Neural progenitor cell (in vitro differentiated cells): ENCODE results near the gene TCP11. TPM values are rescaled to one million over a fixed set of nuclear protein-coding genes. Genes with fewer than 3 reads are reported as not detected.

Source experiments
- DNase-seq: peaks from one replicate; pipeline ENCODE4 v3.0.0-alpha.2; 2016; ENCODE audit warnings: low spot score
- H2AFZ ChIP-seq: fragments of 200-600 bp; sonication (generic); replicated peaks from 2 replicates; pipeline ENCODE4 v1.6.1; 2016; ENCODE audit warnings: antibody characterized with exemption
- H3F3A ChIP-seq: fragments of 200-600 bp; sonication (generic); 2 replicates; pipeline ENCODE4 v1.6.1; 2016; ENCODE audit warnings: antibody characterized with exemption, low read depth
- H3K27ac ChIP-seq: fragments of 200-600 bp; sonication (generic); 2 replicates; pipeline ENCODE4 v1.5.1; 2016; ENCODE audit warnings: mild to moderate bottlenecking
- H3K27me3 ChIP-seq: fragments of 200-600 bp; sonication (generic); 2 replicates; pipeline ENCODE4 v1.6.1; 2016; ENCODE audit warnings: mild to moderate bottlenecking, moderate library complexity
- H3K36me3 ChIP-seq: fragments of 200-600 bp; sonication (generic); 2 replicates; pipeline ENCODE4 v1.5.1; 2016
- H3K4me1 ChIP-seq: fragments of 200-600 bp; sonication (generic); 2 replicates; pipeline ENCODE4 v1.6.1; 2016; ENCODE audit warnings: mixed run types
- H3K4me2 ChIP-seq: fragments of 200-600 bp; sonication (generic); 2 replicates; pipeline ENCODE4 v1.6.1; 2016
- H3K4me3 ChIP-seq: fragments of 200-600 bp; sonication (generic); 2 replicates; pipeline ENCODE4 v1.5.1; 2016
- H3K79me2 ChIP-seq: fragments of 200-600 bp; sonication (generic); 2 replicates; pipeline ENCODE4 v1.6.1; 2016; ENCODE audit warnings: low read depth
- H3K9ac ChIP-seq: fragments of 200-600 bp; sonication (generic); 2 replicates; pipeline ENCODE4 v1.6.1; 2016
- H3K9me3 ChIP-seq: fragments of 200-600 bp; sonication (generic); 2 replicates; pipeline ENCODE4 v1.5.1; 2016; ENCODE audit warnings: low read depth
- H4K20me1 ChIP-seq: fragments of 200-600 bp; sonication (generic); 2 replicates; pipeline ENCODE4 v1.6.1; 2016; ENCODE audit warnings: low read depth
- H3K27ac Mint-ChIP-seq: 3 replicates; pipeline ENCODE4 v1.8.0; 2021; ENCODE audit warnings: mixed read lengths
- H3K27me3 Mint-ChIP-seq: 2 replicates; pipeline ENCODE4 v1.8.0; 2022; ENCODE audit warnings: low read depth, mild to moderate bottlenecking, inconsistent platforms, moderate library complexity, mixed read lengths; ENCODE audit not compliant: insufficient read depth
- H3K36me3 Mint-ChIP-seq: 3 replicates; pipeline ENCODE4 v1.8.0; 2021; ENCODE audit warnings: mixed read lengths
- H3K4me1 Mint-ChIP-seq: 3 replicates; pipeline ENCODE4 v1.8.0; 2021; ENCODE audit warnings: mixed read lengths
- H3K4me3 Mint-ChIP-seq: 3 replicates; pipeline ENCODE4 v1.8.0; 2021; ENCODE audit warnings: mild to moderate bottlenecking, moderate library complexity, mixed read lengths
- H3K9me3 Mint-ChIP-seq: 3 replicates; pipeline ENCODE4 v1.8.0; 2020; ENCODE audit warnings: mixed read lengths
- CTCF ChIP-seq: fragments of 200-600 bp; sonication (generic); IDR thresholded peaks from 2 replicates; pipeline ENCODE4 v1.5.1; 2017; ENCODE audit warnings: antibody characterized with exemption, mild to moderate bottlenecking
- EZH2 ChIP-seq: fragments of 200-600 bp; sonication (generic); IDR thresholded peaks from 2 replicates; pipeline ENCODE4 v1.6.1; 2017; ENCODE audit warnings: antibody characterized with exemption, mild to moderate bottlenecking, moderate library complexity
- EZH2phosphoT487 ChIP-seq: fragments of 200-600 bp; sonication (generic); IDR thresholded peaks from 2 replicates; pipeline ENCODE4 v1.6.1; 2017; ENCODE audit warnings: antibody characterized with exemption
- small RNA-seq: library from RNA; depleted of rRNA; stranded (forward); fragments of <200 nt; gene quantifications from one replicate; pipeline ENCODE3, GENCODE V24; 2015
- total RNA-seq: library from RNA; depleted of rRNA; stranded (reverse); fragments of >200 nt; gene quantifications from 2 replicates; pipeline ENCODE4 v1.2.3, GENCODE V29; 2015; ENCODE audit warnings: low replicate concordance

The TCP11 gene
- total RNA-seq, 1 donor from 2014 or later = not detected

DNA sequence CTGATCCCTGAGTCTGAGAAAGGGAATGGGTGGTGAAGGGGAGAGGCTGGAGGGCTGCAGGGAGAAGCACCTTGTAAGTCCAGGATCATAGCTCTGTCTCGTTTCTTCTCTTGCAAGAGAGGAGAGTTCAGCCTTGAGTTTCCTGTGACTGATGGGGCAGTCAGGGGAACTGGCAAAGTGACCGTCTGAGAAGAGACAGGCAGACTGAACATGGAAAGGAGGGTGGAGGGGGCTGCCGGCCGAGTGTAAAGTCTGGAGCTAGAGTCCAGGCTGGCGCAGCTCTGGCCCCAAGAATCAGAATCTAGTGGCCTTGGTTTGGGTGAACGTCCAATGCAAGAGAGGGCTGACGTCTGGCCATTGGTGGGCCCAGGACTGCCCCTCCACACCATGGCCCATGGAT is 72.5 kb downstream of the TCP11 start:
- no peak overlapping the region for H3K9ac ChIP-seq

DNA sequence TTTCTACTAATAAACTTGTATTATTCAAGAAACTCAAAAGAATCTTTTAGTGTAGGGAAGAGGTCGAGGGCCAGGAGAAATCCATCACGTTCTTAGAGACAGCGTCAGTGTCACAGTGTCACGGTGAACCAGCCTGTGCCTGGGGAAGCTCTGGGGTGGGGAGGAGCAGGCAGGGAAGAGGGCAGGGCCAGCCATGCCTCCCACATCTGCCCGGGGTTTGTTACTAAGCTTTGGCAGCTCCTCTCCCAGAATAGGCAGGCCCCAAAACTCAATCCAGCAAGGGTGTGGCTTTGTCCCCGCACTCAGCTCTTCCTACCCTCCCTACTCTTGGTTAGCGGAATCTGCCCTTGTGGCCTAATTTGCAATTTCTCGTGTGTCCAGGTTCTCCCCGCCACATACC is 72.9 kb downstream of the TCP11 start:
- Histone ChIP-seq H3K79me2 (no peaks in the 10 kb centered on the region), H3F3A (no peaks in the 10 kb centered on the region), H3K4me3 (no peak overlapping the region), H3K9me3 (no peaks in the 10 kb centered on the region), H3K27ac (no peak overlapping the region), H4K20me1 (peaks cover 11% of the 10 kb centered on the region), H3K9ac (no peak overlapping the region), H3K4me2 (peak overlapping the region; percentile 19), H2AFZ (no peak overlapping the region), H3K27me3 (no peaks in the 10 kb centered on the region), H3K36me3 (no peaks in the 10 kb centered on the region), H3K4me1 (peaks cover 10% of the 10 kb centered on the region)
- DNase-seq = no peak
- no peak for TF ChIP-seq EZH2
- no peak for TF ChIP-seq CTCF
- TF ChIP-seq EZH2phosphoT487 = no peak
- Mint-ChIP-seq H3K27me3 (no peaks in the 10 kb centered on the region), H3K9me3 (no peaks in the 10 kb centered on the region), H3K4me3 (no peak overlapping the region), H3K27ac (no peak overlapping the region), H3K36me3 (peaks cover 4% of the 10 kb centered on the region), H3K4me1 (peaks cover 21% of the 10 kb centered on the region)

More for the DNA sequence above, 72.5 kb downstream of the TCP11 start:
- peaks cover 11% of the 10 kb centered on the region for H4K20me1 ChIP-seq
- TF ChIP-seq EZH2phosphoT487 (no peak), CTCF (no peak), EZH2 (no peak)
- no peak overlapping the region for H2AFZ ChIP-seq
- no peak for DNase-seq
- Mint-ChIP-seq H3K36me3 (peaks cover 4% of the 10 kb centered on the region), H3K27ac (no peak overlapping the region), H3K4me1 (peaks cover 21% of the 10 kb centered on the region), H3K9me3 (no peaks in the 10 kb centered on the region), H3K4me3 (no peak overlapping the region), H3K27me3 (no peaks in the 10 kb centered on the region)
- H3K4me1 ChIP-seq = peaks cover 10% of the 10 kb centered on the region
- H3K4me2 ChIP-seq = peak overlapping the region; percentile 19
- no peaks in the 10 kb centered on the region for H3K36me3 ChIP-seq
- H3F3A ChIP-seq = no peaks in the 10 kb centered on the region
- H3K9me3 ChIP-seq = no peaks in the 10 kb centered on the region
- no peaks in the 10 kb centered on the region for H3K27me3 ChIP-seq
- H3K79me2 ChIP-seq = no peaks in the 10 kb centered on the region
- H3K27ac ChIP-seq = no peak overlapping the region
- no peak overlapping the region for H3K4me3 ChIP-seq

Small RNA genes within 50 kb of the gene (small RNA-seq; reads per million reads assigned to genes)
- not detected for gene AL138721.1

Other genes with a start within 250 kb of the TCP11 start
- gene SCUBE3, start 72.6 kb upstream of the TCP11 start, total RNA-seq = 9.0 and 11.4 TPM in 2 replicates
- 14.8 and 27.0 TPM in 2 replicates for gene ZNF76, start 118.4 kb upstream of the TCP11 start, total RNA-seq
- gene DEF6, start 156.5 kb upstream of the TCP11 start, total RNA-seq = 0.17 and 0.19 TPM in 2 replicates
- 4.9 and 8.2 TPM in 2 replicates for gene PPARD, start 201.2 kb upstream of the TCP11 start, total RNA-seq